Choroid plexus epithelial cell (primary cell): ENCODE data around the gene GNA15.
A peak's percentile ranks its signal among the peaks of the same experiment; 100 is the strongest.

ENCODE experiments used
- DNase-seq: peaks from one replicate; pipeline ENCODE4 v3.0.0-alpha.2; 2010; ENCODE audit warnings: low read depth
- H3K4me3 ChIP-seq: 2 replicates; pipeline ENCODE4 v1.5.1; 2011; ENCODE audit warnings: low read depth, mild to moderate bottlenecking, control low read depth, low read length, moderate library complexity
- CTCF ChIP-seq: conservative IDR thresholded peaks from 2 replicates; pipeline ENCODE4 v1.5.1; 2011; ENCODE audit warnings: low read depth, mild to moderate bottlenecking, control low read depth, inconsistent platforms, low read length, moderate library complexity

GNA15 gene

GRCh38 chr19:3142781-3143337 lies 7.0 kb downstream of the GNA15 start:
- no peak overlapping the region for H3K4me3 ChIP-seq
- TF ChIP-seq CTCF: no peak
- no peak for DNase-seq

- no peak overlapping the region for H3K4me3 ChIP-seq
- DNase-seq: no peak
- TF ChIP-seq CTCF: no peak
These were observed 10.3 kb downstream of the GNA15 start for GRCh38 chr19:3145909-3146676.

- DNase-seq: no peak
- no peak overlapping the region for H3K4me3 ChIP-seq
- TF ChIP-seq CTCF: peak; percentile 79
These were observed 10.9 kb downstream of the GNA15 start for GRCh38 chr19:3146677-3147100.

- TF ChIP-seq CTCF: no peak
- no peak for DNase-seq
- no peak overlapping the region for H3K4me3 ChIP-seq
These were observed 12.7 kb downstream of the GNA15 start for GRCh38 chr19:3148503-3148902.

- H3K4me3 ChIP-seq: no peak overlapping the region
- DNase-seq: no peak
- TF ChIP-seq CTCF: no peak
These were observed 13.3 kb downstream of the GNA15 start for GRCh38 chr19:3149089-3149488.

GRCh38 chr19:3149526-3150505 lies 14.0 kb downstream of the GNA15 start:
- DNase-seq: no peak
- H3K4me3 ChIP-seq: no peak overlapping the region
- TF ChIP-seq CTCF: no peak
